GM12875 (cell line): ENCODE results near the gene ELL2.

Experiments
- H3K4me3 ChIP-seq: one replicate; pipeline ENCODE4 v1.5.1; 2011; ENCODE audit warnings: low read depth, low read length, control low read depth
- CTCF ChIP-seq: IDR thresholded peaks from 2 replicates; pipeline ENCODE4 v1.5.1; 2011; ENCODE audit warnings: low read depth, mild to moderate bottlenecking, control low read depth, inconsistent platforms, low read length, moderate library complexity, borderline replicate concordance; ENCODE audit not compliant: insufficient read depth

The ELL2 gene

GRCh38 chr5:95989283-95990048 is 27.8 kb upstream of the ELL2 start:
- no peak for TF ChIP-seq CTCF
- H3K4me3 ChIP-seq, result no peak overlapping the region

- no peak for TF ChIP-seq CTCF
- no peak overlapping the region for H3K4me3 ChIP-seq
Measured at GRCh38 chr5:95988877-95989276, 27.2 kb upstream of the ELL2 start.

- TF ChIP-seq CTCF, result no peak
- no peak overlapping the region for H3K4me3 ChIP-seq
Measured at GRCh38 chr5:95988094-95988493, 26.4 kb upstream of the ELL2 start.

DNA sequence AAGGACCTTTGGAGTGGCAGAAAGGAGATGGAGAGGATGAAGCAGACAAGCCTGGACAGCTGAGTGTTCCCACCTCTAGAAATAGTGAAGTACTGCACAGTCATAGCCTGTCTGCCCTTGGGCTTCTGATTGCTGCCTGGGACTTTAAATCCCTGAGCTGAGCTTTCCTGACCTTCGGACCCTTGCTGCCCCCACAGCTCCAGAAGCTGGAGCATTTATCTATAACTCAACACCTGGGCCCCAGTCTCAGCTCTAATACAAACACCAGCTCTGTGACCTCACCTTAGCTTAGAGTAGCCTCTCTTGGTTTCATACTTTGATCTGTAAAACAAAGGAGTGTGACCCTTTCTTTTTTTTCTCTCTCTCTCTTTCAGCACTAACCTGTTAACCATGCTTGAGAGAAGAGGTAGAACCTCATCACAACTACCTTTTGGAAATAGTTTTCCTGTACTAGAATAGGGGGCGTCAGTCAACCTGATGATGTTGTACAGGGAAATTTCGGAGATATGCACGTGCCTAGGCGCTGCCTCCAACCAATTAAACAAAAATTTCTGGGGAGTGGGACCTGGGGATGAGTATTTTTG is 25.4 kb upstream of the ELL2 start:
- TF ChIP-seq CTCF, result no peak
- no peak overlapping the region for H3K4me3 ChIP-seq

- TF ChIP-seq CTCF, result no peak
Measured at GRCh38 chr5:95986001-95986400, 24.4 kb upstream of the ELL2 start.

GRCh38 chr5:95985249-95985648 is 23.6 kb upstream of the ELL2 start:
- no peak overlapping the region for H3K4me3 ChIP-seq
- TF ChIP-seq CTCF, result no peak

More at GRCh38 chr5:95986001-95986400, 24.4 kb upstream of the ELL2 start:
- H3K4me3 ChIP-seq, result no peak overlapping the region
